PFSK-1 (cell line): Measurements from ENCODE around the gene RPS27L.
A peak's percentile ranks its signal among the peaks of the same experiment; 100 is the strongest.

ENCODE experiments used
- POLR2AphosphoS5 ChIP-seq: IDR thresholded peaks from 2 replicates; pipeline ENCODE4 v1.6.1; 2012; ENCODE audit warnings: low read depth, mild to moderate bottlenecking, control low read depth, low read length, moderate library complexity
- SIN3A ChIP-seq: IDR thresholded peaks from 2 replicates; pipeline ENCODE4 v1.6.1; 2012; ENCODE audit warnings: mild to moderate bottlenecking, low read length, moderate library complexity, borderline replicate concordance; ENCODE audit not compliant: insufficient read depth
- TAF1 ChIP-seq: IDR thresholded peaks from 2 replicates; pipeline ENCODE4 v1.6.1; 2012; ENCODE audit warnings: low read length, control low read depth, borderline replicate concordance; ENCODE audit not compliant: insufficient read depth
- TF ChIP-seq, protein P1 (sequence below), 2 experiments: IDR thresholded peaks; 2 replicates each; pipeline versions ENCODE4 v1.6.1 to v1.8.0; 2011 to 2012; ENCODE audit warnings: low read depth in 2 of 2, low read length in 2 of 2, control low read depth in 1 of 2, inconsistent platforms in 1 of 2, mild to moderate bottlenecking in 1 of 2, moderate library complexity in 1 of 2; ENCODE audit not compliant: insufficient read depth in 1 of 2

DNA sequence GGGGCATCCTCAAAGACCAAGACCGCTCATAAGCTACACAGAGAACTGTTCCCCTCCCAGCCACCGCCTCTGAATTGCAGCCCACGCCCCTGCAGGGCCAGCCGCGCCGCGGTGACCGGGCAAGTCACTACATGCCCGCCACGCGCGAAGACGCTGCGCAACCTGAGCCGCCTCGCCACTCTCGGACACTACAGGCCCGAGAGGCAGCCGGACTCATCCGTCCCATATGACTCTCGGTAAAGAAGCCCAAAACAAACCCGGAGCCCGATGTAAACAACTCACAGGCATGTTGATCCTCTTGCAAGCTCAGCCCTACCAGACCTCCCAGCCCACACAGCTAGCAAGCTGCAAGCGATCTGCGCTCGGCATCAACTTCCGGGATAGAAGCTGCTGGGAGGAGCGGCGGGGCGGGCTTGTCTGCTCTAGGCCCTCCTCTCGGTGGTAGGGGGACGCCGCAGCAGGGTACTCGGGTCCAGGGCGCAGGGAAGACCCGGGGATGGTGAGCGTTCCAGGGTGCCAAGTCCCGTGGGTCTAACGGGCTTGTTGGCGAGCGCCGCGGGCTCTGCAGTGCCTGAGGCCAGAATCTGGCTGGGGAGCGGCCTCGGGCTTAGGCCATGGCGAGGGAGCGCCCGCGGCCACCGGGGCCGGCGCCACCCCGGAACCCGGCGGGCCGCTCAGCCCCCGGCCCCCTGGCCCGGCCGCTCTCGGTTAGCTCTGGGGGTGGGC lies at the start of gene RPS27L:
- TF ChIP-seq, protein P1, sequence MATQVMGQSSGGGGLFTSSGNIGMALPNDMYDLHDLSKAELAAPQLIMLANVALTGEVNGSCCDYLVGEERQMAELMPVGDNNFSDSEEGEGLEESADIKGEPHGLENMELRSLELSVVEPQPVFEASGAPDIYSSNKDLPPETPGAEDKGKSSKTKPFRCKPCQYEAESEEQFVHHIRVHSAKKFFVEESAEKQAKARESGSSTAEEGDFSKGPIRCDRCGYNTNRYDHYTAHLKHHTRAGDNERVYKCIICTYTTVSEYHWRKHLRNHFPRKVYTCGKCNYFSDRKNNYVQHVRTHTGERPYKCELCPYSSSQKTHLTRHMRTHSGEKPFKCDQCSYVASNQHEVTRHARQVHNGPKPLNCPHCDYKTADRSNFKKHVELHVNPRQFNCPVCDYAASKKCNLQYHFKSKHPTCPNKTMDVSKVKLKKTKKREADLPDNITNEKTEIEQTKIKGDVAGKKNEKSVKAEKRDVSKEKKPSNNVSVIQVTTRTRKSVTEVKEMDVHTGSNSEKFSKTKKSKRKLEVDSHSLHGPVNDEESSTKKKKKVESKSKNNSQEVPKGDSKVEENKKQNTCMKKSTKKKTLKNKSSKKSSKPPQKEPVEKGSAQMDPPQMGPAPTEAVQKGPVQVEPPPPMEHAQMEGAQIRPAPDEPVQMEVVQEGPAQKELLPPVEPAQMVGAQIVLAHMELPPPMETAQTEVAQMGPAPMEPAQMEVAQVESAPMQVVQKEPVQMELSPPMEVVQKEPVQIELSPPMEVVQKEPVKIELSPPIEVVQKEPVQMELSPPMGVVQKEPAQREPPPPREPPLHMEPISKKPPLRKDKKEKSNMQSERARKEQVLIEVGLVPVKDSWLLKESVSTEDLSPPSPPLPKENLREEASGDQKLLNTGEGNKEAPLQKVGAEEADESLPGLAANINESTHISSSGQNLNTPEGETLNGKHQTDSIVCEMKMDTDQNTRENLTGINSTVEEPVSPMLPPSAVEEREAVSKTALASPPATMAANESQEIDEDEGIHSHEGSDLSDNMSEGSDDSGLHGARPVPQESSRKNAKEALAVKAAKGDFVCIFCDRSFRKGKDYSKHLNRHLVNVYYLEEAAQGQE (IDR thresholded peaks at IDR 0.05; ENCODE audit: insufficient read depth in 1 of 2, low read depth in 2 of 2, low read length in 2 of 2) = peak in 1 of 2 experiments; percentile 72; a peak in 2 of 4 replicates
- TF ChIP-seq TAF1 (peak; percentile 94), SIN3A (peak; percentile 96), POLR2AphosphoS5 (peak; percentile 92)
